Activated T-helper 9 cell treated with anti-CD3 and anti-CD28 coated beads, Interleukin-2, amount 50 U/mL, for 16 hours (primary cell): ENCODE measurements around the gene TCF23.
"Not testable (repeated sequence)": the region's sequence is repeated elsewhere in the genome, so short reads cannot be mapped to it uniquely, and the experiment has no call there.

Experiments
- DNase-seq: peaks from one replicate; pipeline ENCODE4 v3.0.0-alpha.2; 2020; ENCODE audit warnings: low read depth

TCF23 gene

GRCh38 chr2:27155069-27155520 is 6.3 kb downstream of the TCF23 start:
- no peak for DNase-seq

DNA sequence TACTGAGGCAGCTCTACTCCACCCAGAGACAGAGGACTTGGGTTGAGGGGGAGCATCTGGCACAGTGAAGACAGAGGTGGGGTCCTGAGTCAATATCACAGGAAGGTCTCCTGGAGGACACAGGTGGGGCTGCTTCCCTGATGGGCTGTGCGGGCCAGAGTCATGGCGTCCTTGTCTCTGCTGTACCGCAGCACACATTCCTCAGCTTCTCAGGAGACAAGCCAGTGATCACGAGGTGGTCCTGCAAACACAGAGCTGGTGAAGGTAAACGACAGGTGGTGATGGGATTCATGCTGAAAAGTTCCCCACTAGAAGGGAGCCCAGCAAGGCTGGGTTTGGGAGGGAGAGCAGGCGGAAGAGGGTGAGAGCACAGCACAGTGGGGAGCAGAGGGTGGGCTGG is 9.7 kb downstream of the TCF23 start:
- no peak for DNase-seq

DNA sequence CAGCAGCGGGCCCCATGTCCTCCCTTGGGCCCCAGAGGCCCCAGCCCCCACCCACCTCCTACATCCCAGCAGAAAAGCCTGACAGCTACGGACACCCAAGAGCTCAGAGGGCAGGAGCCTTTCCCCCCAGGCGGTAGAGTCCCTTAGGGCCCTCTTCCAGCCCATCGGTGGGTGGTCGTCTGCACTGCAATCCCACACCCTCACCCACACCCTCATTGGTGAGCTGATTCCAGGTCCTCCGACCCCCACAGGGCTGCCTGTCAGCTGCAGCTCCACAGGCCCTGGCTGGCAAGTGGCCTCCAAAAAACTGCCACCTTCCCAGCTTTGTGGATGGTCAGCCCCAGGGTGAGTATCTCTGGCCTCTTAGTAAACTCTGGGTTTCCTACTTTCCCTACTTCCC is 10.5 kb downstream of the TCF23 start:
- DNase-seq = no peak

DNA sequence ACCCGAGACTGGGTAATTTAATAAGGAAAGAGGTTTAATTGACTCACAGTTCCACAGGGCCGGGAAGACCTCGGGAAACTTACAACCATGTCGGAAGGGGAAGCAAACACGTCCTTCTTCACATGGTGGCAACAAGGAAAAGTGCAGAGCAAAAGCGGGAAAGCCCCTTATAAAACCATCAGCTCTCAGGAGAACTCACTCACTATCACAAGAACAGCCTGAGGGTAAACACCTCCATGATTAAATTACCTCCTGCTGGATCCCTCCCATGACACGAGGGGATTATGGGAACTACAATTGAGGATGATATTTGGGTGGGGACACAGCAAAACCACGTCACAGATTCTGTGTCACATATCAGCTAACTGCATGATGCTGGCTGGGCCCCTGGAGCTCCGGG is 11.4 kb downstream of the TCF23 start:
- no peak for DNase-seq

GRCh38 chr2:27162151-27163121 is 13.6 kb downstream of the TCF23 start:
- no peak for DNase-seq

DNA sequence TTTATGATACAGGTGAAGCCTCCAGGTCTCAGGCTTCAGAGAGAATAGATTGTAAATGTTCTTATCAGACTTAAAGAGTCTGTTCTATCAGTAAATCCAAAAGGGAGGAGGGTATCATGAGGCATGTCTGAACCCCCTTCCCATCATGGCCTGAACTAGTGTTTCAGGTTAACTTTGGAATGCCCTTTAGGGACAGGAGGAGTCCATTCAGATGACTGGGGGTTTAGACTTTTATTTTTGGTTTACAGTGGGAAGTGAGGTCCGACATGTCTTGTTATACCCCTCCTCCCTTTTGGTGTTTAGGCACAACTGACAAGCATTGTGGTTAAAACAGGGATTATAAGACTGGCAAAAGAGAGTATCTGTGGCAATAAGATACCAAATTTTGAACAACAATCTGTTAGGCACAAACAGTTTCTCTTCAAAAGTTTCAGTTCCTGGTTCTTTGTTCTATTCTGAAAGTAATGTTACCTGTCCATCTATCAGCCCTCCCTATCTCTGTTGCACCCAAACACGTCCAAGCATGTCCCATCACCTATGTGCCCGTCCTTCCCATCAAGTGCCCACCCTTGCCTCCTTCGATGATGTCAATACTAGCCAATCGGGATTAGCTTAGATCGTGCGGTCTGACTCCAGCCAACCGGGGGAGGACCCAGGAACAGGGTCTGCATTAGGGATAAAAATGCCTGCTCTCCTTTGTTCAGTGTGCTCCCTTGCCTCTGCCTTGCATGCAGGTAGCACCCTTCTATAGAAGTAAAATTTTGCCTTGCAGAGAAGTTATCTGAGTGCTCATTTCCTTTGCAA is 16.4 kb downstream of the TCF23 start:
- DNase-seq = no peak

- no peak for DNase-seq
Observed at GRCh38 chr2:27170581-27171337, 22.0 kb downstream of the TCF23 start.

DNA sequence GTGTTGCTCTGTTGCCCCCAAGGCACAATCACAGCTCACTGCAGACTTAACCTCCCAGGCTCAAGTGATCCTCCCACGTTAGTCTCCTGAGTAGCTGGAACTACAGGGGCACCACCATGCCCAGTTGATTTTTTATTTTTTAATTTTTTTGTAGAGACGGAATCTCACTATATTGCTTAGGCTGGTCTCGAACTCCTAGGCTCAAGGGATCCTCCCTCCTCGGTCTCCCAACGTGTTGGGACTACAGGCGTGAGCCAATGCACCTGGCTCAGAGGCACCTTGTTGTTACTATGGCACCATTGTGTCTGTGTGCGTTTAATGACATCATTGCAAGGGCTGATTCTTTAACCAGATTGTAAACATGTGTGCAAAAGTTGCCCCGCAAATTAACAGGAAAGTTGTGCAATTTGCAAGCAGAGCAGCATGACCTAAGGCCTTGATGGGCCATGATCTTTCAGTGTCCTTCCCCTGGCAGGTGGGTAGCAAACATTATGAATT is 22.6 kb downstream of the TCF23 start:
- no peak for DNase-seq

DNA sequence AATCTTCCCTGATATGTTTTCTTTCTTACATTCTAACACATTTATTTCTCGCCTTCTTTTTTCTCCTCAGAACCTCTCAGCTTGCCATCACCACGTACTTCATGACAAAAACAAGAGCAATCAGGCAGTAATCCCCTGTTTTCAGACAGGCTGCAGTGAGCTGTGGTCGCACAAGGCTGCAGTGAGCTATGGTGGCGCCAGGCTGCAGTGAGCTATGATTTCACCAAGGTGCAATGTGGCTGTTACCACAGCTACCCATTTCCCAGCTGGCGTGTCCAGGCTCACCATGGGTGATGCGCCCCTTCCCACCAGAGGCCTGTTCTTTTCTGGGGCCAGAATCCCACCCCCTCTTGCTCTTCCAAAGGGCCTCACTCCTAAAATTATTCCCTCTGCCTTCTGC is 25.8 kb downstream of the TCF23 start:
- DNase-seq = no peak

- no peak for DNase-seq
Observed at GRCh38 chr2:27175330-27175729, 26.5 kb downstream of the TCF23 start.

DNA sequence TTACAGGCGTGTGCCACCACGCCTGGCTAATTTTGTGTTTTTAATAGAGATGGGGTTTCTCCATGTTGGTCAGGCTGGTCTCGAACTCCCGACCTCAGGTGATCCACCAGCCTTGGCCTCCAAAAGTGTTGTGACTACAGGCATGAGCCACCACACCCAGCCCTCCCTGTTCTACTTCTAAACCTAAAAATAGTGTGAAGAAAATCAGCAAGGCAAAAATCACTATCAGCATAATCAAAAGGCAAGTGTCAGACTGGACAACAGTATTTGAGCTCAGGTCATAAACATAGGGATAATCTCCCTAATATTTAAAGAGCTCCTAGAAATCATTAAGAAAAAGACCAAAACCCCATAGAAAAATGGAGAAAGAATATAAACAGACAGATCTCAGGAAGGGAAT is 27.0 kb downstream of the TCF23 start:
- not testable (repeated sequence) for DNase-seq

GRCh38 chr2:27177441-27178351 is 28.9 kb downstream of the TCF23 start:
- DNase-seq = no peak

DNA sequence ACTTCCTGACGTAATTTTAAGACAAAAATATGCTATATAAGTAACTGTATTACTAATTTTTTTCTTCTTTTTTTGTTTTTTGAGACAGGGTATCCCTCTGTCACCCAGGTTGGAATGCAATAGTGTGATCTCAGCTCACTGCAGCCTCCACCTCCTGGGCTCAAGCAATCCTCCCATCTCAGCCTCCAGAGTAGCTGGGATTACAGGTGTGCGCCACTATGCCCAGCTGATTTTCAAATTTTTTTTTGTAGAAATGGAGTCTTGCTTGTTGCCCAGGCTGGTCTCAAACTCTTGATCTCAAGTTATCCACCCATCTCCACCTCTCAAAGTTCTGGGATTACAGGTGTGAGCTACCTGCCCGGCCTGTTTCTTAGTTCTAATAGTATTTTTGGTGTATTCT is 29.7 kb downstream of the TCF23 start:
- DNase-seq = no peak

DNA sequence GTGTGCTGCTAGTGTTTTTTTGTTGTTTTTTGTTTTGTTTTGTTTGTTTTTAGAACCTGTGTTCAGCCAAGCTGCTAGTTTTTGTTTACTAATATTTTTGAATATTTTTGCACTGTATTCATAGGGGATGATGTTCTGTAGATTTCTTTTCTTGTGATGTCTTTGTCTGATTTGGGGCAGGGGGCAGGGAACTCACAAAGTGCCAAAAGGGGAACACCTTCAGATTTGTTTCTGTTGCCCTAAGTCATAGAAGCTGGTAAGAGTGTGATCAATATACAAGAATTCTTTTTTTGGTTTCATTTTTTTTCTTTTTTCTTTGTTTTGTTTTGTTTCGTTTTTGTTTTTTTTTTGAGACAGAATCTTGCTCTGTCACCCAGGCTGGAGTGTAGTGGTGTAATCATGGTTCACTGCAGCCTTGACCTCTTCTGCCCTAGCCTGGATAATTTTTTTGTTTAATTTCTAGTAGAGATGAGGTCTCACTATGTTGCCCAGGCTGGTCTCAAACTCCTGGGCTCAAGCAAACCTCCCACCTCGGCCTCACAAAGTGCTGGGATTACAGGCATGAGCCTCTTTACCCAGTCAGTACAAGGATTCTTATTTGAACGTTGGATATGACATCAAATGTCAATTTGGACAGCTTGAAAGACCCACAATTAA is 30.7 kb downstream of the TCF23 start:
- no peak for DNase-seq

DNA sequence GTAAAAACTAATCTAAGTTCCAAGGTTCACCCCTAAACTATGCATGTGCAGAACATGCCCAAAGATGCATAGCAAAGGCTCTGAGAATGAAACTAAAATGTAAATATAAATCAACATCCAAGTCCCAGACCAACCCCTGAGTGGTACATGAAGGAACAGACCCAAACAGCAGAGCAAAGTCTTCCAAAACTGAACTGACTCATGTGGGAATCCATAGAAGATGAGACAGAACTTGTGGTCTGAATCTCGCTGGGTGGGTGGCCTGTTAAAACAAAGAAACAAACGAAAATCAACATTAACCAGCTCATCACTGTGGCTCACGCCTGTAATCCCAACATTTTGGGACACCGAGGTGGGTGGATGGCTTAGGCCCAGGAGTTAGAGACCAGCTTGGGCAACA is 33.5 kb downstream of the TCF23 start:
- no peak for DNase-seq

GRCh38 chr2:27184115-27184514 is 35.3 kb downstream of the TCF23 start:
- no peak for DNase-seq

DNA sequence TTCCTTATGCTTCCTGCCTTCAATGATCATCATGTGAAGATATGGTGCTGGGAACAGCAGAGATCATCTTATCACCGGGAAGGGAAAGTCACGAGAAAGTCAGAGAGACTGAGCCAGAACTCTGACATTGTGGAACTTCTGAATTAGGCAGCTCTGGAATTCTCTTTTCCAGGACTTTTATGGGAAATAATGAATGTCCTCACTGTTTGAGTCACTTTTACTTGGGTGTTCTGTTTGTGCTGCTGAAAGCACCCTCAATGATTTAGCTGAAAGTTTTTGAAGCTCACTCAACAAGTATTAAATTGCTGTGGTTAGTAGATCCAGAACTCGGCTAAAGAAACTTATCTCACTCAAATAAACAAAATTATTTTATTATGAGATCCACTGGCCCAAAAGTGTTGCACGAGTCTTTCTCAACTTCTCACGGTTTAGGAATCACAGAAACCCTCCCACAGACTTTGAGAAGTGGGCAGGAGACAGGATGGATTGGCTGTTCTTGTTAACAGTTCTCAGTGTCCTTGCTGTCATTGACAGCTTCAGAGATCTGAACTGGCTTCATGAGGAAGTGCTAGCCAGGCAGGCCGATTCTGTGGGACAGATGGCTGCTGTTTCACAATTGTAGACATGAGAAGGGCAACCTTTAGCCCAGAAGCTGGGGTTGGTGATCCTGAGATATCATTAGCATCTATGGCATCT is 36.7 kb downstream of the TCF23 start:
- no peak for DNase-seq

DNA sequence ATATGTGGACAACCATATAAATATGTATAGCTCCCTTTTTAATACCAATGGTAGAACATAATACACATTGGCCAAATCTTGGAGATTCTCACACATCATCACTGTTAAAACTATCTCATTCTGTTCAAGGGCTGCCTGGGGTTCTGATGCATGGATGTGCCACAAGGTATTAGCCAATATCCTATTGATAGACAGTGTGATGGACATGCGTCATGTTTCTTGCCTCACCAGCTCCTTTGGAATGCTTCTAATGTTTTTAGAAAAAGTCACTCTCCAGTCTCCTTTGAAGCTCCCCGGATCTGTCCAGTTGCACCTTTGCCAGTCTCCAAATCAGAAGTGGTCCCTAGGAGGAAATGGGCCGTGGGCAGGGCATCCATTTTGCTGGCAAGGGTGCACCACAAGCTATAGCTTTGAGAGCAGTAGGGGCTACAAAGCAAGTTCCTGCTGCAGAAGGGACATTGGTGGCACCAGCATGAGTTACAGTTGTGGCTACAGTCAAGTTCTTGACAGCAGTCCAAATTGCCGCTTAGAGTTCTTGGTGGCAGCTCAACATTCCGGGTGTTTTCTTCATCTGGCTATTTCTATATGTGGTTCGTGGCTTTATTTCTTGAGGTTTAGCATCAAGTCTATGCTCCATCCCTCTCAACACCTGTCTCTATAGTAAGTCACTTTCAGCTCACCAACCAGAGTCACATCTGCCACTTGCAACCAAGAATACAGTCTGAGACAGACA is 38.0 kb downstream of the TCF23 start:
- no peak for DNase-seq

DNA sequence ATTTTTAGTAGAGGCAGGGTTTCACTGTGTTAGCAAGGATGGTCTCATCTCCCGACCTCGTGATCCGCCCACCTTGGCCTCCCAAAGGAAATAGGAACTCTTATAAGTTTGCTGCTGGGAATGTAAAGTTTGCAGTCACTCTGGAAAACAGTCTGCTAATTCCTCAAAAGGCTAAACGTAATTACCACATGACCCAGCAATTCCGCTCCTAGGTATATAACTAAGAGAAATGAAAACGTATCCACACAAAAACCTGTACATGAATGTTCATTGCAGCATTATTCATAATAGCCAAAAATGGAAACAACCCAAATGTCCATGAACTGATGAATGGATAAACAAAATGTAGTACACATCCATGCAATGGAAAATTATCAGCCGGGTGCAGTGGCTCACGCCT is 41.2 kb downstream of the TCF23 start:
- DNase-seq = no peak
